HFF-Myc (cell line): ENCODE measurements around the gene IL22RA2.

ENCODE experiments used
- DNase-seq: peaks from one replicate; pipeline ENCODE4 v3.0.0-alpha.2; 2011; ENCODE audit warnings: low read depth; ENCODE audit errors: extremely low read depth
- H3K4me3 ChIP-seq: replicated peaks from 2 replicates; pipeline ENCODE4 v1.5.1; 2011; ENCODE audit warnings: low read depth, mild to moderate bottlenecking, control low read depth, low read length
- TF ChIP-seq, protein P1 (sequence below): IDR thresholded peaks from 2 replicates; pipeline ENCODE4 v1.5.1; 2012; ENCODE audit warnings: mild to moderate bottlenecking, low read depth, low read length, control low read depth; ENCODE audit errors: missing control alignments

The IL22RA2 gene

DNA sequence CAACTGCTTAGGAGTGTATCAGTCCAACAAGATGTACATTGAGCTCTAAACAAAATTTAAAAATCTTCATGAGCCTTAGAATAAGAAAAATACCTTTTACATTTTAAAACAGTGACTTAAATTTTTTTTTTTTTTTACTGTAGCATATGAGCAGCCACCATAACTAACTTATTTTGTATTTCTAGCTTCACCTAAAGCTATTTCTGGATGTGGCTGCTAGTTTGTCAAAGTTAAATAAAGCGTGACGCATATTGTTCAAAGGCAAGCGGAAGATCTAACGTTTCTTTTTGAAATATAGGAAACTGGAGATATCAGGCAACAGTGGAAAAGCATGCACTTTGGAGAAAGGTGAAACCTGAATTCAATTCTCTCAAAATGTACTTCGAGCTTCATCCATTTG is 3.3 kb upstream of the IL22RA2 start:
- TF ChIP-seq, protein P1, sequence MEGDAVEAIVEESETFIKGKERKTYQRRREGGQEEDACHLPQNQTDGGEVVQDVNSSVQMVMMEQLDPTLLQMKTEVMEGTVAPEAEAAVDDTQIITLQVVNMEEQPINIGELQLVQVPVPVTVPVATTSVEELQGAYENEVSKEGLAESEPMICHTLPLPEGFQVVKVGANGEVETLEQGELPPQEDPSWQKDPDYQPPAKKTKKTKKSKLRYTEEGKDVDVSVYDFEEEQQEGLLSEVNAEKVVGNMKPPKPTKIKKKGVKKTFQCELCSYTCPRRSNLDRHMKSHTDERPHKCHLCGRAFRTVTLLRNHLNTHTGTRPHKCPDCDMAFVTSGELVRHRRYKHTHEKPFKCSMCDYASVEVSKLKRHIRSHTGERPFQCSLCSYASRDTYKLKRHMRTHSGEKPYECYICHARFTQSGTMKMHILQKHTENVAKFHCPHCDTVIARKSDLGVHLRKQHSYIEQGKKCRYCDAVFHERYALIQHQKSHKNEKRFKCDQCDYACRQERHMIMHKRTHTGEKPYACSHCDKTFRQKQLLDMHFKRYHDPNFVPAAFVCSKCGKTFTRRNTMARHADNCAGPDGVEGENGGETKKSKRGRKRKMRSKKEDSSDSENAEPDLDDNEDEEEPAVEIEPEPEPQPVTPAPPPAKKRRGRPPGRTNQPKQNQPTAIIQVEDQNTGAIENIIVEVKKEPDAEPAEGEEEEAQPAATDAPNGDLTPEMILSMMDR, result no peak
- DNase-seq, result no peak
- H3K4me3 ChIP-seq, result no peak overlapping the region

DNA sequence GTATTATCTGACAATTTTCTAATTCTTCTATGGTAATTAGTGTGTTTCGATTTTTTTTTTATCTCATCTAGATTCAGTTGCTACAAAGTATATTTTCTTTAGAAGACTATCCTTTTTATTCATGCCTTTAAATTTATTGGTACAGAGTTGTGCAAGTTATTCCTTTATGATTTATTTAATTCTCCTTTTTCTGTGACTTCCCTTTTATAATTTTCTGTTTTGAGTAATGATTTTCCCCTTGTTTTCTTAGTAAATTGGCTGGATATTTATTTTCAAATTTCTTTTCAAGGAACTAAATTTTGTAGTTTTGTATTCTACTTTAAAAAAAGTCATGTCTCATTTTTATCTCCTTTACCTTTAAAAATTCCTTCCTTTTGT is 2.4 kb upstream of the IL22RA2 start:
- TF ChIP-seq, protein P1, result no peak
- no peak for DNase-seq
- no peak overlapping the region for H3K4me3 ChIP-seq

DNA sequence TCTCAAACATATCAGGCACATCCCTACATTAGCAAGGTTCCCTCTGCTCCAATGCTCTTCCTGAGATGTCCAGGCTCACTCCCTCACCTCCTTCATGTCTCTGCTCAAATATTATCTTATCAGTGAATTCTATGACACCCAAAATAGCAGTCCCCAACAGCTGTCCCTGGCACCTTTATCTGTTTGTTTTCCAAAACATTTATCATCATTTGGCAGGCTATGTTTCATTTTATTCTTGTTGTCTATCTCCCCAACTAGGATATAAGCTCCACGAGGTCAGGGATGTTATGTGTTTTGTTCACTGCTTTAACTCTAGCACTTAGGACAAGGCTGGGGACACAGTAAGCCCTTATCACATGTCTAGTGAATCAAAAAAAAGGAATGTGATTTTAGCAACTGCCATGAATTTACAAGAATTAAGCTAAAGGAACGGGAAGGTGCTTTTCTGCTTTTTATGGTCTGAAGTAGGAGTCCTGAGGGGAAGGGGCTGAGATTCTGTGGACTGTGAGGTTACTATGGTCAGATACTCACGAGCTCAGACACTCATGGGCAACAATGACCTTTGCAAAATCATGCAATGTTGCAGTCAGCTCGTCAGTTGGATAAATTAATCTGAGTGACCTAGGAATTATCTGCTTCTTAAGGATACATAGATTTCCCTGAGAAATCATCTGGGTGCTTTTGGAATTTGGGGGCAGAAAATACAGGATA is 1.9 kb upstream of the IL22RA2 start:
- TF ChIP-seq, protein P1, result no peak
- H3K4me3 ChIP-seq, result no peak overlapping the region
- no peak for DNase-seq

- H3K4me3 ChIP-seq, result no peak overlapping the region
- no peak for DNase-seq
- TF ChIP-seq, protein P1, result no peak
These were observed 561 bp downstream of the IL22RA2 start for GRCh38 chr6:137172734-137173431.

DNA sequence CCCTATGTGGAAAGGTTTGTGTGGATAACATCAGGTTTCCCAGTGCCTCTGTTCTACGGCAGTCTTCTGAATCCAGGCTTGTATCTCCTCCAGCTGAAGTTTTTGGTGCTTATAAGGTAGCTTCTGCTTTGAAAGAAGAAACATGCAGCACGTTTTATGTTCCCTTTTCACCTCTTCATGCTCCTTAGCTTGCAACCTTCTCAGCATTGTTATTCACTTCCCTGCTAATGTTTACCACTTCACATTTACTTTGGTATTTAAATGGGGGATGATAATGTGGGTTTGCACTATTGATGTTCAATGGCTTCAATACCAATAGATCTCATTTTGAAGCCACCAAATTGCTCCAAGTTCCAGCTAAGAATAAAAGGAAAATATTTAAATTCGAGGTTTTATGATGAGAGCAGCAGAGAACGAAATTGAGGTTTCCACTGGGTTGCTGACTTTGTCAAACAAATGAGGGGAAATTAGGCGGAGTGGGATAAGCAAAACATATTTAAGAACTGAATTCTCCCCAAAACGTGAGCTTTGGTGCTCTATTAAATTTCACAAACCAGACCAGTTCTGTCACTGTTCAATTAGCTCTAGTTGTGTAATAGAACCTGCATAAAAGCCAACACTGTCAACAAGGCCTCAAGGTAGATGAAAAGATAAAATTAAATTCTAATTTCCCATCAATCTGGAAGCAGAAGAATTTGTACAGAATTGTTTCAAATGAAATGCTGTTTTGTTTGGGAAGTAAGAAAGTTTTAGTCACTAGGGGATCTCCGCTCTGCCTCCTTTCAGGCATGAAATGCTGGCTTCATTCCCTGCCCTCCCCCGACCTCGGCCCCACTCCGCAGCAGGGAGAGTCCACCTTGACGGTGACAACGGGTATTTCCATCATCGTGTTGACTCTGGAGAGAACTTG is 1.4 kb downstream of the IL22RA2 start:
- no peak for DNase-seq
- TF ChIP-seq, protein P1, result no peak
- H3K4me3 ChIP-seq, result no peak overlapping the region

- TF ChIP-seq, protein P1, result no peak
- no peak overlapping the region for H3K4me3 ChIP-seq
- no peak for DNase-seq
These were observed 2.4 kb downstream of the IL22RA2 start for GRCh38 chr6:137171053-137171374.
